ENCODE measurements around the gene SUFU.

The SUFU gene

DNA sequence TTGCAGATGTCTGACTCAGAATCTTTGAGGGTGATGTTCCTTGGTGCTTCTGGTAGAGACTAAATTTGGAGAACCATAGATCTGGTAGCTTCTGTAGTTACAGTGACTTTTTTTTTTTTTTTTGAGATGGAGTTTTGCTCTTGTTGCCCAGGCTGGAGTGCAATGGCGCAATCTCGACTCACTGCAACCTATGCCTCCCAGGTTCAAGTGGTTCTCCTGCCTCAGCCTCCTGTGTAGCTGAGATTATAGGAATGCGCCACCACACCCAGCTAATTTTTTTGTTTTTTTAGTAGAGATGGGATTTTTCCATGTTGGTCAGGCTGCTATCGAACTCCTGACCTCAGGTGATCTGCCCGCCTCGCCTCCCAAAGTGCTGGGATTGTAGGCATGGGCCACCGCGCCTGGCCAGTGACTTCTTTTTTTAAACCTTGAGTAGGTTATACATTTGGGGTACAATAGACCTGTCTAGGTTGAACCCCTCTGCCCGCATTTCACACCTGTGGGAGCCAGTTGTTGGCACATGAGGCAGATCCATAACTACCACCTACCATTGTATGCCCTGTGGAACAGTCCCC lies 47.0 kb downstream of the SUFU start:
- no peak for DNase-seq (ENCODE audit: low read depth in 2 of 2)

DNA sequence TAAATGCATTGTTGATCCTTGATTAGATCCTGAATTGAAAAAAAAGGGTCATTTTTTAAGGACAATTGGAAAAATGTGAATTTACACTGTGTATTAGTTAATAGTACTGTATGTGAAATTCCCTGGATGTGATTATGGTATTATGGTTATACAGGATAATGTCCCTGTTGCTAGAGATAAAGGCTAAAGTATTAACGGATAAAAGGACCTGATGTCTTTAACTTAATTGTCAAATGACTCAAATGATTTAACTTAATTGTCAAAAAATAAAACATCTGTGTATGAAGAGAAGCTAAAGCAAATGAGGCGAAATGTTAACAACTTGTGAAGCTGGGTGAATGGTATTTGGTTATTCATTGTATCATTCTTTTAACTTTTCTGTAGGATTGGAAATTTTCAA lies 48.8 kb downstream of the SUFU start:
- DNase-seq (ENCODE audit: low read depth in 2 of 2): no peak

GRCh38 chr10:102553771-102554170 lies 50.0 kb downstream of the SUFU start:
- no peak for DNase-seq (ENCODE audit: low read depth in 2 of 2)

DNA sequence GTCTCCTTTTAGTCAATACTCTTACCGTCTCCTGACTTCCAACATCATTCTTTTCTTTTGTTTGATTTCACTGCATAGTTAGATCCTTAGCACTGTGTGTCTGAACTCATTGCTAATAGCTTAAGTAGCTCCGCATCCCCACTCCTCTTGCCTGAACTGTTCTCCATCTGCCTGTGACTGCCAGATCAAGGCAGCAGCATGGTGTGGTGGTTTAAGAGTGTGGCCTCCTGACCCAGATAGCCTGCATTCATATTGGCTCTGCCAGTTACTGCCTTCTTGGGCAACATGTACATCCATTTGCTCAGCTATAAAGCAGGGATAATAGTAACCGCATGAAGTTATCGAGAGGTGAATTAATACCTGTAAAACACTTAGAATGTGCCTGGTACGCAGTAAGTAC lies 50.8 kb downstream of the SUFU start:
- no peak for DNase-seq (ENCODE audit: low read depth in 2 of 2)

DNA sequence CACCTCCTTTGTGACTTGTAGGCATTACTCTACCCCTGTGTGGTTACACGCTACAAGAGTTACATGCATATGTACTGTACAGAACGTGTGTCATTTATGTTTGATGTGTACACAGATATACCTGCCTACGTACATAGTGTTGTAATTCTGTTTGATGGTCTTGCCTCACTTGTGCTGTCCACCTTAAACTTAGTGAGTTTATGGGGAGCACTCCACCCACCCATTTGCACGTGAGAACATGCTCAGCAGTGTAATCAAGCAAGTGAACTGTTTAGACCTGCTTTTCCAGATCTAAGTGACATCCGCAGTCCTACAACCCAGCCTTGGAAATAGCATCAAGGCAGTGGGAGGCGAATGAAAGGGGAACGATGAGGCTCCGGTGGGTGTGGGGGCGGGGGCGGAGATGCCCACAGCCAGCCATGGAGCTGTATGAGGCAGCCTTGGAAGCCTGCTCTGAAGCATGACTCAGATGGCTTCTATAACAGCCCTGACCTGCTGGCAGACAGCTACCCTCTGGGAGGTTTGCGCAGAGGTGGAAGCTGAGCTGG lies 52.1 kb downstream of the SUFU start:
- DNase-seq (ENCODE audit: low read depth in 2 of 2): no peak

- DNase-seq (ENCODE audit: low read depth in 2 of 2): no peak
These were observed 53.8 kb downstream of the SUFU start for GRCh38 chr10:102557569-102557968.

GRCh38 chr10:102559764-102560163 lies 56.0 kb downstream of the SUFU start:
- no peak for DNase-seq (ENCODE audit: low read depth in 2 of 2)

GRCh38 chr10:102564209-102564834 lies 60.5 kb downstream of the SUFU start:
- no peak for DNase-seq (ENCODE audit: low read depth in 2 of 2)

DNA sequence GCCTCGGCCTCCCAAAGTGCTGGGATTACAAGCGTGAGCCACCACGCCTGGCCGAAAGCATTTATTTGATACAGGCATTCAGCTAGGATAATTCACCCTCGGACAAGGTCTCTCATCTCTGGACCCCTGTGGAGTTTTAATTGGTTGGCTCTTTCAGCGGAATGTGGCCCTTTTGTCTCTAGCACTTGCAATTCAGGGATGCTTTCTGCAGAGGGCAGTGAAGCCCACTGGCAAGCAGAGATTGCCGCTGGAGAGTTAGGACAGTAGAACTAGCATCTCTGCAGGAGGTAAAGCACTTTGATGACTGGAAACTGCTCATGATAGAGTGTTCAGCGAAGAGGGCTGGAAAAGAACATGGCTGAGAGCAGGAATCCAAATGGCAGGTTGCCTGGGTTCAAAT lies 62.0 kb downstream of the SUFU start:
- DNase-seq (ENCODE audit: low read depth in 2 of 2): no peak

DNA sequence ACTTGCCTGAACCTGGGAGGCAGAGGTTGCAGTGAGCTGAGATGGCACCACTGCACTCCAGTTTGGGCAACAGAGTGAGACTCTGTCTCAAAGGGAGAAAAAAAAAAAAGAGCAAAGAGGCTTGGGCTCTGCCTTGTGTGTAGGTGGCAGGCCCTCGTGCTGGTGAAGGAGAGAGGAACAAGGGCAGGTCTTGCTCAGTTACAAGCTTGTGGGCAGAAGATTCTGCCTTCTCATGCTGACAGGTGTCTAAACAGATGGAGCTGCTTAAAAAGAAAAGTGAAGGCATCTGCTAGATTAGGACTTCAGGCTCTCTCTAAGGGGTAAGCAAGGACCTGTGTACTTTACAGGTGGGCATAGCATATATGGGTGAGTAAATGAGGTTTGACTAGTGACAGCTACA lies 75.0 kb downstream of the SUFU start:
- no peak for DNase-seq (ENCODE audit: low read depth in 2 of 2)

- DNase-seq (ENCODE audit: low read depth in 2 of 2): no peak
These were observed 75.6 kb downstream of the SUFU start for GRCh38 chr10:102579328-102579727.

GRCh38 chr10:102580230-102580629 lies 76.5 kb downstream of the SUFU start:
- DNase-seq (ENCODE audit: low read depth in 2 of 2): no peak

- DNase-seq (ENCODE audit: low read depth in 2 of 2): no peak
These were observed 77.6 kb downstream of the SUFU start for GRCh38 chr10:102581401-102581800.

GRCh38 chr10:102581981-102582580 lies 78.3 kb downstream of the SUFU start:
- no peak for DNase-seq (ENCODE audit: low read depth in 2 of 2)

DNA sequence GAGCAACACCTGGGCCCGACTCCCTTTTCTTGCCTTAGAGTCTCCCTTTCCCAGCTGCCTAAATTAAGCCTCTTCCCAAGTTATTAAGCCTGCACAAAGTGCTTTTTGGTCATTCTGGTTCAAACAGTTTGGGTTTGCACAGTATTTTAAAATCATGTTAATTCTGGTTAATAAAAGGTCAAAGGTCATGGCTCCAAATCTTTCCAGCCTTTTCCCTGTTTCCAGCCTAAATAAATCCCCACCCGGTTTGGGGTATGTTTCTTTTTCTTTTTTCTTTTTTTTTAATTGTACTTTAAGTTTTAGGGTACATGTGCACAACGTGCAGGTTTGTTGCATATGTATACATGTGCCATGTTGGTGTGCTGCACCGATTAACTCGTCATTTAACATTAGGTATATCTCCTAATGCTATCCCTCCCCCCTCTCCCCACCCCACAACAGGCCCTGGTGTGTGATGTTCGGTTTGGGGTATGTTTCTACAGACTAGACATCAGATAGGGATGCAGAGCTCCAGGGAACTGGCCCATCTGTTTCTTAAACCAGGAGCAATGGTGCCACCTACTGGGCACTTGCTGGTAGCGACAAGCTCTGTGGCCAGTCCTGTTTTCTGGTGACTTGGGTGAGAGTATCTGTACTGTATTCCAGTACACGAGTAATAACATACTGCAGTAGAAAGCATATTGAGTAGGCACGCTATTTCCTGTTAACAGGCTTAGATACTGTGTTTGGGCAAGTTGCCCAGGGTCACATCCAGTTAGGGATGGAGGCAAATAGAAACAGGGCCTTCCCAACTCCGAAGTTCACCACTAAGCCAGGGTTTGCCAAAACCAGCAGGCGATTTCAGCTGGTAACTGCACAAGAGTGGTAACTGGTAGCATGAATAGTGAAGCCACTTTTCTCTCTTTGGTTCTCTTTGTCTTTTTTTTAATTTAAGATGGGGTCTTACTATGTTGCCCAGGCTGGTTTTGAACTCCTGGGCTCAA lies 80.0 kb downstream of the SUFU start:
- DNase-seq (ENCODE audit: low read depth in 2 of 2): peak; percentile 53 to 67

- no peak for DNase-seq (ENCODE audit: low read depth in 2 of 2)
These were observed 81.3 kb downstream of the SUFU start for GRCh38 chr10:102585026-102585425.

DNA sequence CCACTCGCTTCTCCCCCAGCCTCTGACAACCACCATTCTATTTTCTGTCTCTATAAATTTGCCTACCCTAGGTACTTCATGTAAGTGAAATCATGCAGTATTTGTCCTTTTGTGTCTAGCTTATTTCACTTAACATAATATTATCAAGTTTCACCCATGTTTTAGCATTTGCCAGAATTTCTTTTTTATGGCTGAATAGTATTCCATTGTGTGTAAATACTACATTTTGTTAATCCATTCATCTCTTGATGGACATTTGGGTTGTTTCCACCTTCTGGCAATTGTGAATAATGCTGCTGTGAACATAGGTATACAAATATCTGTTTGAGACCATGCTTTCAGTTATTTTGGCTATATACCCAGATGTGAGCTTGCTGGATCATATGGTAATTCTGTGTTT lies 83.1 kb downstream of the SUFU start:
- no peak for DNase-seq (ENCODE audit: low read depth in 2 of 2)

DNA sequence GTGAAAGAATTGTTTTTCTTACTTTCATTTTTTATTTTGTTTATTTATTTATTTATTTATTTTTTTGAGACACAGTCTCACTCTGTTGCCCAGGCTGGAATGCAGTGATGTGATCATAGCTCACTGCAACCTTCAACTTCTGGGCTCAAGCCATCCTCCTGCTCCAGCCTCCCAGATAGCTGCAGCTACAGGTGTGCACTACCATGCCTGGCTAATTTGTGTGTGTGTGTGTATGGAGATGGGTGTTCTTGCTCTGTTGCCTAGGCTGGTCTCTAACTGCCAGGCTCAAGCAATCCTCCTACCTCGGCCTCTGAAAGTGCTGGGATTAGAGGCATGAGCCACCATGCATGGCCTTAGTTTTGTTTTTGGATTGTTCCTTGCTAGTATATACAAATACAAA lies 85.1 kb downstream of the SUFU start:
- no peak for DNase-seq (ENCODE audit: low read depth in 2 of 2)

- DNase-seq (ENCODE audit: low read depth in 2 of 2): no peak
These were observed 89.5 kb downstream of the SUFU start for GRCh38 chr10:102593074-102593803.

DNA sequence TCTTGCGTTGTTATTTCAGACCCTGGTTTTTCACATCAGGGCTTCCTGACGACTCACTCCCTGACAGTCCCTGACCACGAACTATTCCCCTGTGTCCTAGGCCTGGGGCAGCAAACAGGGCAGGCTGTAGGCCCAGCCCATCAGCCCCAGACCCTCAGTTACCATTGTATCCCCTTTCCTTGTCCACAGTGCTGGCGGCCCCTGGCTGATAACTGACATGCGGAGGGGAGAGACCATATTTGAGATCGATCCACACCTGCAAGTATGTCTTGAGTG lies 90.0 kb downstream of the SUFU start:
- DNase-seq (ENCODE audit: low read depth in 2 of 2): no peak

- no peak for DNase-seq (ENCODE audit: low read depth in 2 of 2)
These were observed 91.5 kb downstream of the SUFU start for GRCh38 chr10:102595293-102595692.

DNA sequence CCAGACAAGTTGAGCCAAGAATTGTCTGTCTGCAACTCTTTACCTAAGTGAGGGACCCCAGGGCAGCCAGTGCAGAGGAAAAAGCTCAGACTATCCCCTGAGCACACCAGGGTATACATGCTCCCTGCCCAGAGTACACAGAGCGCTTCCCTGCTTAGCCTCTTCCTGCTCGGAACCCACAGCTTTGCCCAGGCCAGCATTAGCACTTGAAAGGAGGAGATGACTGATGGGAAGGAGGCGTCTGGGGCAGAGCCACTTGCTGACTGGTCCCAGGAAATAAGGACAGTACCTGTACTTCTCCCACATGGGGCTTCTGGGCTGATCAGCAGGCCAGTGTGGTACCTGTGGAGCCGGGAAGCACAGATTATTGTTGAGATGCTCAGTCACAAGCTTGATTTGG lies 92.1 kb downstream of the SUFU start:
- no peak for DNase-seq (ENCODE audit: low read depth in 2 of 2)

Data from stimulated activated CD8-positive, alpha-beta memory T cell treated with anti-CD3 and anti-CD28 coated beads, Interleukin-2, amount 100 ng/mL, for 1 hour (primary cell).